Neutrophil (primary cell): ENCODE results near the gene SEMA4C.

ENCODE experiments used
- H3K27ac ChIP-seq: fragments of 200-600 bp; sonication (generic); 2 replicates; pipeline ENCODE4 v1.5.1; 2016; ENCODE audit warnings: mild to moderate bottlenecking, moderate library complexity
- H3K27me3 ChIP-seq: fragments of 200-600 bp; sonication (generic); 2 replicates; pipeline ENCODE4 v1.6.0; 2016; ENCODE audit warnings: mild to moderate bottlenecking
- H3K36me3 ChIP-seq: fragments of 200-600 bp; sonication (generic); 2 replicates; pipeline ENCODE4 v1.5.1; 2017
- H3K4me1 ChIP-seq, 2 experiments: fragments of 200-600 bp in 1 of 2; sonication (generic) in 1 of 2; 1 replicate in 1 of 2; 2 replicates in 1 of 2; pipeline versions ENCODE4 v1.5.1 to v1.6.1; 2013 to 2016; ENCODE audit warnings: low read depth in 1 of 2, low read length in 1 of 2, mild to moderate bottlenecking in 1 of 2, moderate library complexity in 1 of 2; ENCODE audit not compliant: control insufficient read depth in 1 of 2, insufficient read depth in 1 of 2
- H3K4me3 ChIP-seq, 2 experiments: fragments of 200-600 bp in 1 of 2; sonication (generic) in 1 of 2; 1 replicate in 1 of 2; 2 replicates in 1 of 2; pipeline ENCODE4 v1.5.1; 2013 to 2016; ENCODE audit warnings: low read depth in 1 of 2, low read length in 1 of 2, mild to moderate bottlenecking in 1 of 2, moderate library complexity in 1 of 2
- H3K9me3 ChIP-seq: fragments of 200-600 bp; sonication (generic); 2 replicates; pipeline ENCODE4 v1.5.1; 2016
- TF ChIP-seq, protein P1 (sequence below): fragments of 200-600 bp; sonication (generic); IDR thresholded peaks from 2 replicates; pipeline ENCODE4 v1.5.1; 2016; ENCODE audit warnings: antibody characterized with exemption

SEMA4C gene

DNA sequence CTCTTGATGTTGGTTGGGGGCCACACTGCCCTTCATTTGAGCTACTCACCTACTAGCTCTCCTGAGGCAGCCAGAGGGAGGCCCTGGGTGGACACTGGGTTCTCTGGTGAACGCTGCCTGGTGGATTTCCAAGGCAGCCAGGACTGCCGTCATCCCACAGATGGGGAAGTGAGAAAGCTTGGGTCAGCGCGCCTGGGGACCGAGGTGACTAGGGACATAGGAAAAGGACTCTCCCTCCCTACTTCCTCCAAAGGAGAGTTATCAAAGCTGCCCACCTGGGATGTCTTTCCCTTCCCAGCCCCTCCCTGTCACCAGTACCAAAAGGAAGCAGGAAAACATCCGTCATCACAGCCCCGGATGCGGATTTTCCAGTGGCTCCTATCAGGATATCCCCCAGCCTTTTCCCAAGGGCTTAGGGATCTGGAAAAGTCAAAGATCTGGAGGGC is 3.8 kb upstream of the SEMA4C start:
- Histone ChIP-seq H3K27me3 (peaks cover 97% of the 10 kb centered on the region), H3K36me3 (no peaks in the 10 kb centered on the region), H3K4me3 (no peak overlapping the region), H3K4me1 (peaks cover 7 to 16% of the 10 kb centered on the region in 2 experiments), H3K9me3 (no peaks in the 10 kb centered on the region), H3K27ac (no peak overlapping the region)
- TF ChIP-seq, protein P1, sequence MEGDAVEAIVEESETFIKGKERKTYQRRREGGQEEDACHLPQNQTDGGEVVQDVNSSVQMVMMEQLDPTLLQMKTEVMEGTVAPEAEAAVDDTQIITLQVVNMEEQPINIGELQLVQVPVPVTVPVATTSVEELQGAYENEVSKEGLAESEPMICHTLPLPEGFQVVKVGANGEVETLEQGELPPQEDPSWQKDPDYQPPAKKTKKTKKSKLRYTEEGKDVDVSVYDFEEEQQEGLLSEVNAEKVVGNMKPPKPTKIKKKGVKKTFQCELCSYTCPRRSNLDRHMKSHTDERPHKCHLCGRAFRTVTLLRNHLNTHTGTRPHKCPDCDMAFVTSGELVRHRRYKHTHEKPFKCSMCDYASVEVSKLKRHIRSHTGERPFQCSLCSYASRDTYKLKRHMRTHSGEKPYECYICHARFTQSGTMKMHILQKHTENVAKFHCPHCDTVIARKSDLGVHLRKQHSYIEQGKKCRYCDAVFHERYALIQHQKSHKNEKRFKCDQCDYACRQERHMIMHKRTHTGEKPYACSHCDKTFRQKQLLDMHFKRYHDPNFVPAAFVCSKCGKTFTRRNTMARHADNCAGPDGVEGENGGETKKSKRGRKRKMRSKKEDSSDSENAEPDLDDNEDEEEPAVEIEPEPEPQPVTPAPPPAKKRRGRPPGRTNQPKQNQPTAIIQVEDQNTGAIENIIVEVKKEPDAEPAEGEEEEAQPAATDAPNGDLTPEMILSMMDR, result no peak

DNA sequence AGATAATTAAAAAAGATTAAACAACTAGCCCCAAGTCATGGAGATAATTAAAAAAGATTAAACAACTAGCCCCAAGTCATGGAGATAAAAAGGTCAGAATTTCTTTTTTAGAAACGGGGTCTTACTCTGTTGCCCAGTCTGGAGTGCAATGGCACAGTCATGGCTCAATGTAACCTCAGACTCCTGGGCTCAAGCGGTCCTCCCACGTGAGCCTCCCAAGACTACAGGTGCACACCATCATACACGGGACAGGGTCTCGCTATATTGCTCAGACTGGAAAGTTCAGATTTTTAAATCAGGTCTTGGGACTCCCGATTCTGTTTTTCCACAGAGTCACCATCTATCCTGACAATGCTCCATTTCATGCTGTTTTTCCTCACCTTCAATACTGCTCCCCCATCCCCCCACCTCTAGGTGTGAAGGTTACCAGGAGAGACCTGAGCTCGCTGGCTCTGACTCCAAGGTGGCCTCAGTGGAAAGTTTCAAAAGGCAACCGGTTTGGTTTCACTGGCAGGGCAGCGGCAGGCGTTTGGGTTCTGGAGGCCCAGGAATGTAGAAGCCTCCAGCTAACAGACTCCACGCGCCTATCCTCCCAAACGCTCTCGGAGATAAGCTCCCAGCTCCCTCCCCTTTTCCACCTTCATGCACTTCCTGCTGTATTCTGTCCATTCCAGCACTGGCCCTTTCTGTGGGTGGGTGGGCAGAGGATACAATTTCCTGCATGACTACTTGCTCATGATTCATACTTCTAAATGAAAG is 2.9 kb upstream of the SEMA4C start:
- Histone ChIP-seq H3K36me3 (no peaks in the 10 kb centered on the region), H3K4me3 (no peak overlapping the region), H3K9me3 (no peaks in the 10 kb centered on the region), H3K4me1 (peaks cover 15 to 25% of the 10 kb centered on the region in 2 experiments), H3K27me3 (peaks cover 97% of the 10 kb centered on the region), H3K27ac (no peak overlapping the region)
- TF ChIP-seq, protein P1, result no peak

DNA sequence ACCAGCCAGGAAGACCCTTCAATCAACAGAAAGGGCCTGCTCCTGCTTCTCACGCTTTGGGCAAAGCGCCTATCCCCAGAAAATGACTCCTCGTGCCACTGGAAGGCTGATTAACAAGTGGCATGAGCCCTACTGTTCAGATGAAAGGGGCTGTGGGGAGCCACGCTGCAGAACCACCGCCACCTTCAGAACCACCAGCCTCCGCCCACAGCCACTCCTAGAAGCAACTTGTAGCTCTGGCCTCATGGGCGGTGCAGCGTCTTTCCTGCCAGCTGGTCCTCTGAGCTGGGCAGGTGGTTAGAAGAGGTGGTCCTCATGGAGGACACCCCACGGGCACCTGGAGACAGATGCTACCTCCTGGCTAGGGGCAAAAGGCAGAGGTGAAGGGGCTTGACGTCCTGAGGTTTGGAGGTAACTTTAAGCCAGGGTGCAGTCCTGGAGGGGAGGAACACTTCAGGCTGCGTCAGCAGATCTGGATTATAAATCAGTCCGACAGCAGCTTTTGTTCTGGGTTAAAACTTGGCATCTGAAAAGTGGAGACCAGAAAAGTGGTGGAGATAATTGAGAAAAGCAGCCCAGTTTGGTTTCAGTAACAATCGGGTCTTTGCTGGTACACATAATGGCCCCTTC is 861 bp upstream of the SEMA4C start:
- TF ChIP-seq, protein P1, result no peak
- no peaks in the 10 kb centered on the region for H3K36me3 ChIP-seq
- H3K27me3 ChIP-seq, result peaks cover 100% of the 10 kb centered on the region
- no peak overlapping the region for H3K4me3 ChIP-seq
- H3K4me1 ChIP-seq, result peaks cover 36 to 45% of the 10 kb centered on the region in 2 experiments
- H3K9me3 ChIP-seq, result no peaks in the 10 kb centered on the region
- no peak overlapping the region for H3K27ac ChIP-seq

DNA sequence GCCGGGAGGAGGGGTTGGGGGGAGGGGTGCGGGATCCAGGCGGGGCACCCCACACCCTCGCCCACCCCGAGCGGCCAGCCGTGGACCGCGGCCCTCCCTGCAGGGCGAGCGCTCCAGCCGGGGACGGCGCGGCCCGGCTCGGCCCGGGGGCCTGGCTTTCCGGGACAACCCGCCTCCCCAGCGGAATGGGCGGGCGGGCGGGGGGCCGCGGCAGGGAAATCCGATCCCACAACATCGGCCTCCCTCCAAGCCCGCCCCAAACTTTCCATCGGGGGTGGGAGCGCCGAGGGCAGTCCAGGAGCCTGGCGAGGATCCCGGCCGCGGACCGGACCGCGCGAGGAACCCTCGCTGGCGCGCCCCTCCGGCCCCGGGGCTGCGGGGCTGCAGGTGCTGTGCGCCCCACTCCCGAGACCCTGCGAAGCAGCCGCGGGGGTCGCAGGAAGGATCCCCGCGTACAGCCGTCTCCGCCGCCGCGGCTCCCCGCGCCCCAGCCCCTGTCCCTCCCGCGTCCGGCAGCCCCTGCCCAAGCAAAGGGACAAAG is 529 bp downstream of the SEMA4C start:
- no peak overlapping the region for H3K27ac ChIP-seq
- TF ChIP-seq, protein P1, result no peak
- peak overlapping the region; percentile 63 for H3K4me3 ChIP-seq
- peaks cover 45 to 50% of the 10 kb centered on the region in 2 experiments for H3K4me1 ChIP-seq
- H3K36me3 ChIP-seq, result no peaks in the 10 kb centered on the region
- no peaks in the 10 kb centered on the region for H3K9me3 ChIP-seq
- H3K27me3 ChIP-seq, result peaks cover 100% of the 10 kb centered on the region

DNA sequence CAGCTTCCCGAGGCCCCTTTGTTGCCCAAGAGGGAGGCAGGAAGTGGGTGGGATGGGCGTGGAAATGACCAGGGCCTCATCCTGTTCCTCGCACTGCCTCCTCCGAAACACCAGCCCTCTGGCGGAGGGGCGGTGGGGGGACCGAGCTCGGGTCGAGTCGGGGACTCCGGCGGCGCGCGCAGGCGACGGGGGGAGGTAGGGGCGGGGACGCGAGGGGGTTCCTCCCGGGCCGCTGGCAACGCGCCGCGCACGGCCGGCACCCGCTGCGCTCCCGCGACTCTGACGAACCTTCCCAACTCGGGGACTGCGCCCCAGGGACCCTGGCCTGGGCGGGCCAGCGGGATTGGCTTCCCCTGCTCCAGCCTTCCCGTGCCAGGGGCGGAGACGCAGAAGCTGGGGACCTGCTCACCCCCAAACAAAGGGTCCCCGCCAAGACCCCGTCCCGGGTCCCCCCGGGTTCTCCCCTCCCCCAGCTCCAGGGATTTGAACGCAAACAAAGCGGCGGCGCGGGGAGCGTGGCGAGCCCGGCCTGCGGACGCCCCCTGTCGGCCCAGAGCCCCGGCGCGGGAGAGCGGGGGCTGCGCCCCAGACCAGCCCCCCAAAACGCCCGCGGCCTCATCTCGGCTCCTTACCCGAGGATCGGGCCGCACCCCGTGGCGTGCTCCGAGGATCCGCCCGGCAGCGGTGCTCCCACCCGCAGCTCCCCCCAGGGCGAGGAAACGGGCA is 1.2 kb downstream of the SEMA4C start:
- Histone ChIP-seq H3K9me3 (no peaks in the 10 kb centered on the region), H3K4me3 (peak overlapping the region; percentile 63), H3K27me3 (peaks cover 100% of the 10 kb centered on the region), H3K36me3 (no peaks in the 10 kb centered on the region), H3K4me1 (peaks cover 45 to 55% of the 10 kb centered on the region in 2 experiments), H3K27ac (no peak overlapping the region)
- TF ChIP-seq, protein P1, result no peak
